ENCODE data around the gene SH3RF3. TPM values are rescaled to one million over a fixed set of nuclear protein-coding genes. Genes with fewer than 3 reads are reported as not detected.

Gene SH3RF3
- total RNA-seq, 1 donor from 2014 or later: 0.47 TPM

- H3K4me3 Mint-ChIP-seq: no peak overlapping the region
- H3K36me3 Mint-ChIP-seq (ENCODE audit: low read depth): no peaks in the 10 kb centered on the region
- no peaks in the 10 kb centered on the region for H3K9me3 Mint-ChIP-seq
- H3K27me3 Mint-ChIP-seq: no peaks in the 10 kb centered on the region
- intact Hi-C loops (cut with micrococcal nuclease): no loop called here
- no peak overlapping the region for H3K27ac Mint-ChIP-seq
- H3K4me1 Mint-ChIP-seq: no peaks in the 10 kb centered on the region
- DNase-seq: no peak
These were observed 172.7 kb downstream of the SH3RF3 start for GRCh38 chr2:109301746-109302145.

- Mint-ChIP-seq H3K36me3 (ENCODE audit: low read depth) (no peaks in the 10 kb centered on the region), H3K27me3 (no peaks in the 10 kb centered on the region), H3K9me3 (no peaks in the 10 kb centered on the region), H3K4me3 (no peak overlapping the region), H3K27ac (no peak overlapping the region), H3K4me1 (no peaks in the 10 kb centered on the region)
- intact Hi-C loops (cut with micrococcal nuclease): no loop called here
- no peak for DNase-seq
These were observed 173.3 kb downstream of the SH3RF3 start for GRCh38 chr2:109302319-109302718.

- Mint-ChIP-seq H3K9me3 (no peaks in the 10 kb centered on the region), H3K4me3 (no peak overlapping the region), H3K36me3 (ENCODE audit: low read depth) (no peaks in the 10 kb centered on the region), H3K4me1 (no peaks in the 10 kb centered on the region), H3K27me3 (no peaks in the 10 kb centered on the region), H3K27ac (no peak overlapping the region)
- no peak for DNase-seq
- intact Hi-C loops (cut with micrococcal nuclease): no loop called here
These were observed 175.2 kb downstream of the SH3RF3 start for GRCh38 chr2:109304242-109304641.

- no peak overlapping the region for H3K4me3 Mint-ChIP-seq
- intact Hi-C loops (cut with micrococcal nuclease): no loop called here
- H3K4me1 Mint-ChIP-seq: no peaks in the 10 kb centered on the region
- no peaks in the 10 kb centered on the region for H3K9me3 Mint-ChIP-seq
- H3K36me3 Mint-ChIP-seq (ENCODE audit: low read depth): no peaks in the 10 kb centered on the region
- DNase-seq: no peak
- H3K27ac Mint-ChIP-seq: no peak overlapping the region
- no peaks in the 10 kb centered on the region for H3K27me3 Mint-ChIP-seq
These were observed 175.9 kb downstream of the SH3RF3 start for GRCh38 chr2:109304731-109305470.

GRCh38 chr2:109305490-109306167 is 176.6 kb downstream of the SH3RF3 start:
- DNase-seq: no peak
- H3K4me3 Mint-ChIP-seq: no peak overlapping the region
- H3K27me3 Mint-ChIP-seq: no peaks in the 10 kb centered on the region
- no peaks in the 10 kb centered on the region for H3K9me3 Mint-ChIP-seq
- H3K36me3 Mint-ChIP-seq (ENCODE audit: low read depth): no peaks in the 10 kb centered on the region
- H3K27ac Mint-ChIP-seq: no peak overlapping the region
- intact Hi-C loops (cut with micrococcal nuclease): no loop called here
- H3K4me1 Mint-ChIP-seq: no peaks in the 10 kb centered on the region

- no peak overlapping the region for H3K27ac Mint-ChIP-seq
These were observed 177.2 kb downstream of the SH3RF3 start for GRCh38 chr2:109306190-109306589.

GRCh38 chr2:109311771-109312170 is 182.8 kb downstream of the SH3RF3 start:
- no peaks in the 10 kb centered on the region for H3K9me3 Mint-ChIP-seq
- peaks cover 6% of the 10 kb centered on the region for H3K27me3 Mint-ChIP-seq
- no peak overlapping the region for H3K27ac Mint-ChIP-seq
- H3K4me1 Mint-ChIP-seq: peaks cover 4% of the 10 kb centered on the region
- intact Hi-C loops (cut with micrococcal nuclease): no loop called here
- H3K36me3 Mint-ChIP-seq (ENCODE audit: low read depth): no peaks in the 10 kb centered on the region
- DNase-seq: no peak
- no peak overlapping the region for H3K4me3 Mint-ChIP-seq

More at GRCh38 chr2:109306190-109306589, 177.2 kb downstream of the SH3RF3 start:
- no peak overlapping the region for H3K4me3 Mint-ChIP-seq
- H3K27me3 Mint-ChIP-seq: no peaks in the 10 kb centered on the region
- no peak for DNase-seq
- intact Hi-C loops (cut with micrococcal nuclease): no loop called here
- no peaks in the 10 kb centered on the region for H3K4me1 Mint-ChIP-seq
- no peaks in the 10 kb centered on the region for H3K9me3 Mint-ChIP-seq
- no peaks in the 10 kb centered on the region for H3K36me3 Mint-ChIP-seq (ENCODE audit: low read depth)

GRCh38 chr2:109312902-109313301 is 183.9 kb downstream of the SH3RF3 start:
- DNase-seq: no peak
- intact Hi-C loops (cut with micrococcal nuclease): no loop called here
- H3K36me3 Mint-ChIP-seq (ENCODE audit: low read depth): no peaks in the 10 kb centered on the region
- no peaks in the 10 kb centered on the region for H3K9me3 Mint-ChIP-seq
- no peak overlapping the region for H3K27ac Mint-ChIP-seq
- peaks cover 8% of the 10 kb centered on the region for H3K27me3 Mint-ChIP-seq
- no peak overlapping the region for H3K4me3 Mint-ChIP-seq
- peaks cover 4% of the 10 kb centered on the region for H3K4me1 Mint-ChIP-seq

- peaks cover 4% of the 10 kb centered on the region for H3K4me1 Mint-ChIP-seq
- no peaks in the 10 kb centered on the region for H3K9me3 Mint-ChIP-seq
- DNase-seq: no peak
- peaks cover 8% of the 10 kb centered on the region for H3K27me3 Mint-ChIP-seq
- no peak overlapping the region for H3K27ac Mint-ChIP-seq
- H3K4me3 Mint-ChIP-seq: no peak overlapping the region
- intact Hi-C loops (cut with micrococcal nuclease): no loop called here
- no peaks in the 10 kb centered on the region for H3K36me3 Mint-ChIP-seq (ENCODE audit: low read depth)
These were observed 184.3 kb downstream of the SH3RF3 start for GRCh38 chr2:109313343-109313742.

- DNase-seq: no peak
- no peak overlapping the region for H3K4me3 Mint-ChIP-seq
- no peaks in the 10 kb centered on the region for H3K9me3 Mint-ChIP-seq
- H3K36me3 Mint-ChIP-seq (ENCODE audit: low read depth): no peaks in the 10 kb centered on the region
- peaks cover 22% of the 10 kb centered on the region for H3K27me3 Mint-ChIP-seq
- H3K4me1 Mint-ChIP-seq: peaks cover 15% of the 10 kb centered on the region
- intact Hi-C loops (cut with micrococcal nuclease): no loop called here
- no peak overlapping the region for H3K27ac Mint-ChIP-seq
These were observed 187.1 kb downstream of the SH3RF3 start for GRCh38 chr2:109316091-109316490.

- Mint-ChIP-seq H3K4me1 (peaks cover 15% of the 10 kb centered on the region), H3K9me3 (no peaks in the 10 kb centered on the region), H3K27ac (no peak overlapping the region), H3K27me3 (peaks cover 23% of the 10 kb centered on the region), H3K36me3 (ENCODE audit: low read depth) (no peaks in the 10 kb centered on the region), H3K4me3 (no peak overlapping the region)
- DNase-seq: no peak
- intact Hi-C loops (cut with micrococcal nuclease): no loop called here
These were observed 188.6 kb downstream of the SH3RF3 start for GRCh38 chr2:109317471-109318095.

GRCh38 chr2:109318150-109318948 is 189.3 kb downstream of the SH3RF3 start:
- Mint-ChIP-seq H3K27ac (no peak overlapping the region), H3K27me3 (peaks cover 29% of the 10 kb centered on the region), H3K36me3 (ENCODE audit: low read depth) (no peaks in the 10 kb centered on the region), H3K9me3 (no peaks in the 10 kb centered on the region), H3K4me3 (no peak overlapping the region), H3K4me1 (peaks cover 15% of the 10 kb centered on the region)
- intact Hi-C loops (cut with micrococcal nuclease): no loop called here
- no peak for DNase-seq

GRCh38 chr2:109318949-109319342 is 189.9 kb downstream of the SH3RF3 start:
- no peaks in the 10 kb centered on the region for H3K36me3 Mint-ChIP-seq (ENCODE audit: low read depth)
- H3K4me3 Mint-ChIP-seq: no peak overlapping the region
- peaks cover 15% of the 10 kb centered on the region for H3K4me1 Mint-ChIP-seq
- no peak overlapping the region for H3K27ac Mint-ChIP-seq
- no peaks in the 10 kb centered on the region for H3K9me3 Mint-ChIP-seq
- peaks cover 32% of the 10 kb centered on the region for H3K27me3 Mint-ChIP-seq
- intact Hi-C loops (cut with micrococcal nuclease): no loop called here
- DNase-seq: no peak

All from activated CD4-positive, alpha-beta T cell treated with anti-CD3 and anti-CD28 coated beads, Interleukin-2, amount 10 ng/mL, durations not matched to agents 24 days and 14 days (primary cell).